RWPE2 (cell line): ENCODE results near the gene TUBA4A.
"Not testable (repeated sequence)": the region's sequence is repeated elsewhere in the genome, so short reads cannot be mapped to it uniquely, and the experiment has no call there.

Experiments
- ATAC-seq: fragments of 200-7000 bp; cut with Tn5 transposase; 3 replicates; pipeline ENCODE4 v1.9.1; 2021; ENCODE audit warnings: low read depth
- DNase-seq: peaks from one replicate; pipeline ENCODE4 v3.0.0-alpha.2; 2020; ENCODE audit warnings: low spot score
- H3K27ac ChIP-seq: fragments of 450-650 bp; 2 replicates; pipeline ENCODE4 v1.5.1; 2017; ENCODE audit warnings: mild to moderate bottlenecking; ENCODE audit not compliant: poor library complexity, severe bottlenecking
- H3K27me3 ChIP-seq: fragments of 250-450 bp; sonication (Bioruptor Pico); 2 replicates; pipeline ENCODE4 v1.5.1; 2021; ENCODE audit warnings: mild to moderate bottlenecking, moderate library complexity; ENCODE audit not compliant: insufficient read depth, poor library complexity, severe bottlenecking
- H3K36me3 ChIP-seq: fragments of 250-450 bp; sonication (Bioruptor Pico); 2 replicates; pipeline ENCODE4 v1.5.1; 2020; ENCODE audit warnings: low read depth, mild to moderate bottlenecking, moderate library complexity
- H3K4me1 ChIP-seq: fragments of 250-450 bp; sonication (Bioruptor Pico); 2 replicates; pipeline ENCODE4 v1.5.1; 2021; ENCODE audit warnings: mild to moderate bottlenecking, moderate library complexity; ENCODE audit not compliant: insufficient read depth, poor library complexity, severe bottlenecking
- H3K4me3 ChIP-seq: fragments of 250-450 bp; sonication (Bioruptor Pico); 2 replicates; pipeline ENCODE4 v1.5.1; 2021; ENCODE audit warnings: mild to moderate bottlenecking, moderate library complexity; ENCODE audit not compliant: severe bottlenecking
- H3K9me3 ChIP-seq: fragments of 250-450 bp; sonication (Bioruptor Pico); 2 replicates; pipeline ENCODE4 v1.5.1; 2021; ENCODE audit warnings: mild to moderate bottlenecking, moderate library complexity; ENCODE audit not compliant: severe bottlenecking
- TF ChIP-seq, protein P1 (sequence below): fragments of 450-650 bp; IDR thresholded peaks from one replicate; pipeline ENCODE4 v1.5.1; 2017; ENCODE audit warnings: mild to moderate bottlenecking, moderate library complexity; ENCODE audit not compliant: poor library complexity, severe bottlenecking

TUBA4A gene

DNA sequence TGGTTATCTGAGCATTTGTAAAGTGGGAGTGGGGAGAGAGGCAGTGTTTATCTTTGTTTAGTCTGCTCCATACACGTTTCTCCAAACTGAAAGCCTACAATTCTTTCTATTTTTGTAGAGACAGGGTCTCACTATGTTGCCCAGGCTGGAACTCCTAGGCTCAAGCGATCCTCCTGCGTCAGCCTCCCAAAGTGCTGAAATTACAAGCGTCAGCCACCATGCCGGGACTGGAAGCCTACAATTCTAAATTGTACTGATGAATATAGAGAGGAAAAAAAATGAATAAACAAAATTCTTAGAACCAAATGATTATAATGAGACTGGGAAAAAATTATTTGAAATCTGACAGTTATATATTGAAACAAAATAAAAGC lies 48.6 kb downstream of the TUBA4A start:
- no peak for DNase-seq
- Histone ChIP-seq H3K27ac (no peak overlapping the region), H3K27me3 (no peaks in the 10 kb centered on the region), H3K4me3 (no peak overlapping the region), H3K9me3 (no peaks in the 10 kb centered on the region), H3K4me1 (peaks cover 7% of the 10 kb centered on the region), H3K36me3 (peaks cover 8% of the 10 kb centered on the region)
- TF ChIP-seq, protein P1, sequence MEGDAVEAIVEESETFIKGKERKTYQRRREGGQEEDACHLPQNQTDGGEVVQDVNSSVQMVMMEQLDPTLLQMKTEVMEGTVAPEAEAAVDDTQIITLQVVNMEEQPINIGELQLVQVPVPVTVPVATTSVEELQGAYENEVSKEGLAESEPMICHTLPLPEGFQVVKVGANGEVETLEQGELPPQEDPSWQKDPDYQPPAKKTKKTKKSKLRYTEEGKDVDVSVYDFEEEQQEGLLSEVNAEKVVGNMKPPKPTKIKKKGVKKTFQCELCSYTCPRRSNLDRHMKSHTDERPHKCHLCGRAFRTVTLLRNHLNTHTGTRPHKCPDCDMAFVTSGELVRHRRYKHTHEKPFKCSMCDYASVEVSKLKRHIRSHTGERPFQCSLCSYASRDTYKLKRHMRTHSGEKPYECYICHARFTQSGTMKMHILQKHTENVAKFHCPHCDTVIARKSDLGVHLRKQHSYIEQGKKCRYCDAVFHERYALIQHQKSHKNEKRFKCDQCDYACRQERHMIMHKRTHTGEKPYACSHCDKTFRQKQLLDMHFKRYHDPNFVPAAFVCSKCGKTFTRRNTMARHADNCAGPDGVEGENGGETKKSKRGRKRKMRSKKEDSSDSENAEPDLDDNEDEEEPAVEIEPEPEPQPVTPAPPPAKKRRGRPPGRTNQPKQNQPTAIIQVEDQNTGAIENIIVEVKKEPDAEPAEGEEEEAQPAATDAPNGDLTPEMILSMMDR, result no peak
- ATAC-seq, result no peak

DNA sequence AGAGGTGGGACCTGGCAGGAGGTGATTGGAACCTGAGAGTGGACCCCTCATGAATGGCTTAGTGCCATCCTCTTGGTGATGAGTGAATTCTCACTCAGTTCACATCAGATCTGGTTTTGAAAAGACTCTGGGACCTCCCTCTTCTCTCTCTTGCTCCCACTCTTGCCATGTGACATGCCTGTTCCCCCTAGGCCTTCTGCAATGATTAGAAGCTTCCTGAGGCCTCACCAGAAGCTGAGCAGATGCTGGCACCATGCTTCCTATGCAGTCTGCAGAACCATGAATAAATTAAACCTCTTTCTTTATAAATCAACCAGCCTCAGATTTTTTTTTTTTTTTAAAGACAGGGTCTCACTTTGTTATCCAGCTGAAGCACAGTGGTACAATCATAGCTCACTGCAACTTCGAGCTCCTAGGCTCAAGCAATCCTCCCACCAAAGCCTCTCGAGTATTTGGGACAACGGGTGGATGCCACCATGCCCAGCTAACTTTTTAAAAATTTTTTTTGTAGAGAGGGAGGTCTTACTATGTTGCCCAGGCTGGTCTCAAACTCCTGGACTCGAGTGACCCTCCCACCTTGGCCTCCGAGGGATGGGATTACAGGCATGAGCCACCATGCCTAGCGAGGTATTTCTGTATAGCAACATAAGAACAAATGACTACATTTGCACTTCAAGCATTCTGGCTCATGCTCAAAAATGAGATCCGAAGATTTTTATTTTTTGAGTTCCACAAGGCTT lies 49.1 kb downstream of the TUBA4A start:
- Histone ChIP-seq H3K27ac (no peak overlapping the region), H3K9me3 (no peaks in the 10 kb centered on the region), H3K4me3 (no peak overlapping the region), H3K36me3 (peaks cover 8% of the 10 kb centered on the region), H3K4me1 (peaks cover 7% of the 10 kb centered on the region), H3K27me3 (no peaks in the 10 kb centered on the region)
- DNase-seq, result no peak
- TF ChIP-seq, protein P1, result no peak
- no peak for ATAC-seq

DNA sequence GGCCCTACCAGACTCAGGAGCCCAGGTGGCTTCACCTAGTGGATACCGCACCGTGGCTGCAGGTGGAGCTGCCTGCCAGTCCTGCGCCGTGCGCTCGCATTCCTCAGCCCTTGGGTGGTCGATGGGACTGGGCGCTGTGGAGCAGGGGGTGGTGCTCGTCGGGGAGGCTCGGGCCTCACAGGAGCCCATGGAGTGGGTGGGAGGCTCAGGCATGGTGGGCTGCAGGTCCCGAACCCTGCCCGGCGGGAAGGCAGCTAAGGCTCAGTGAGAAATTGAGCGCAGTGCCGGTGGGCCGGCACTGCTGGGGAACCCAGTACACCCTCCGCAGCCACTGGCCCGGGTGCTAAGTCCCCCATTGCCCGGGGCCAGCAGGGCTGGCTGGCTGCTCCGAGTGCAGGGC lies 52.4 kb downstream of the TUBA4A start:
- H3K36me3 ChIP-seq, H3K9me3 ChIP-seq, H3K27ac ChIP-seq, ATAC-seq, H3K27me3 ChIP-seq, H3K4me3 ChIP-seq, H3K4me1 ChIP-seq, DNase-seq: not testable (repeated sequence)

DNA sequence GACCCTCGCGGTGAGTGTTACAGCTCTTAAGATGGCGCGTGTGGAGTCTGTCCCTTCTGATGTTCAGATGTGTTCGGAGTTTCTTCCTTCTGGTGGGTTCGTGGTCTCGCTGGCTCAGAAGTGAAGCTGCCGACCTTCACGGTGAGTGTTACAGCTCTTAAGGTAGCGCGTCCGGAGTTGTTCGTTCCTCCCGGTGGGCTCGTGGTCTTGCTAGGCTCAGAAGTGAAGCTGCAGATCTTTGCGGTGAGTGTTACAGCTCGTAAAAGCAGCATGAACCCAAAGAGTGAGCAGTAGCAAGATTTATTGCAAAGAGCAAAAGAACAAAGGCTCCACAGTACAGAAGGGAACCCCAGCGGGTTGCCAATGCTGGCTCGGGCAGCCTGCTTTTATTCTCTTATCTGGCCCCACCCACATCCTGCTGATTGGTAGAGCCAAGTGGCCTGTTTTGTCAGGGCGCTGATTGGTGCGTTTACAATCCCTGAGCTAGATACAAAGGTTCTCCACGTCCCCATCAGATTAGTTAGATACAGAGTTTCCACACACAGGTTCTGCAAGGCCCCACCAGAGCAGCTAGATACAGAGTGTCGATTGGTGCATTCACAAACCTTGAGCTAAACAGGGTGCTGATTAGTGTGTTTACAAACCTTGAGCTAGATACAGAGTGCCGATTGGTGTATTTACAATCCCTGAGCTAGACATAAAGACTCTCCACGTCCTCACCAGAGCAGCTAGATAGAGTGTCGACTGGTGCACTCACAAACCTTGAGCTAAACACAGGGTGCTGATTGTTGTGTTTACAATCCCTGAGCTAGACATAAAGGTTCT lies 53.0 kb downstream of the TUBA4A start:
- not testable (repeated sequence) for H3K36me3 ChIP-seq, ATAC-seq, H3K4me1 ChIP-seq, H3K4me3 ChIP-seq, H3K9me3 ChIP-seq, H3K27ac ChIP-seq, DNase-seq, H3K27me3 ChIP-seq
